ENCODE measurements around the gene KIAA2012.

The KIAA2012 gene

GRCh38 chr2:202043475-202043874 is 29.6 kb upstream of the KIAA2012 start:
- no peak overlapping the region for H3K27ac ChIP-seq (ENCODE audit: low read depth, low read length)
- H3K4me1 ChIP-seq (ENCODE audit: control insufficient read depth, low read length): no peaks in the 10 kb centered on the region
- TF ChIP-seq CTCF (IDR thresholded peaks at IDR 0.05; ENCODE audit: low read depth, low read length, poor library complexity, severe bottlenecking): no peak

GRCh38 chr2:202044777-202045176 is 28.3 kb upstream of the KIAA2012 start:
- no peaks in the 10 kb centered on the region for H3K4me1 ChIP-seq (ENCODE audit: control insufficient read depth, low read length)
- H3F3A ChIP-seq (ENCODE audit: control insufficient read depth, insufficient read depth): no peaks in the 10 kb centered on the region
- no peaks in the 10 kb centered on the region for H4K20me1 ChIP-seq (ENCODE audit: control insufficient read depth, insufficient read depth, low read depth, low read length)
- no peaks in the 10 kb centered on the region for H3K36me3 ChIP-seq (ENCODE audit: control insufficient read depth, low read length)
- peaks cover 10% of the 10 kb centered on the region for H3K27me3 ChIP-seq (ENCODE audit: control insufficient read depth, low read length)
- H3K4me3 ChIP-seq (ENCODE audit: low read length): no peak overlapping the region
- H3K4me2 ChIP-seq (ENCODE audit: low read length): no peak overlapping the region
- H3K9me2 ChIP-seq (replicated peaks; ENCODE audit: control insufficient read depth, low read length): no peaks in the 10 kb centered on the region
- H3K79me2 ChIP-seq (ENCODE audit: control insufficient read depth, low read length): no peaks in the 10 kb centered on the region
- TF ChIP-seq CTCF (IDR thresholded peaks at IDR 0.05; ENCODE audit: low read depth, low read length, poor library complexity, severe bottlenecking): no peak
- TF ChIP-seq EZH2phosphoT487 (IDR thresholded peaks at IDR 0.05; ENCODE audit: borderline replicate concordance, low read length): no peak
- H3K9me3 ChIP-seq (ENCODE audit: control insufficient read depth, insufficient read depth, low read length): no peaks in the 10 kb centered on the region
- H3K27ac ChIP-seq (ENCODE audit: low read depth, low read length): no peak overlapping the region

More at GRCh38 chr2:202043475-202043874, 29.6 kb upstream of the KIAA2012 start:
- Histone ChIP-seq H3K4me3 (ENCODE audit: low read length) (no peak overlapping the region), H3K79me2 (ENCODE audit: control insufficient read depth, low read length) (no peaks in the 10 kb centered on the region), H4K20me1 (ENCODE audit: control insufficient read depth, insufficient read depth, low read depth, low read length) (no peaks in the 10 kb centered on the region), H3K4me2 (ENCODE audit: low read length) (no peak overlapping the region), H3K9me3 (ENCODE audit: control insufficient read depth, insufficient read depth, low read length) (no peaks in the 10 kb centered on the region), H3K36me3 (ENCODE audit: control insufficient read depth, low read length) (no peaks in the 10 kb centered on the region), H3K27me3 (ENCODE audit: control insufficient read depth, low read length) (peaks cover 23% of the 10 kb centered on the region), H3F3A (ENCODE audit: control insufficient read depth, insufficient read depth) (no peaks in the 10 kb centered on the region), H3K9me2 (replicated peaks; ENCODE audit: control insufficient read depth, low read length) (no peaks in the 10 kb centered on the region)

- H3K79me2 ChIP-seq (ENCODE audit: control insufficient read depth, low read length): no peaks in the 10 kb centered on the region
- H3K27ac ChIP-seq (ENCODE audit: low read depth, low read length): no peak overlapping the region
- TF ChIP-seq EZH2phosphoT487 (IDR thresholded peaks at IDR 0.05; ENCODE audit: borderline replicate concordance, low read length) (no peak), CTCF (IDR thresholded peaks at IDR 0.05; ENCODE audit: low read depth, low read length, poor library complexity, severe bottlenecking) (no peak)
- H3K4me1 ChIP-seq (ENCODE audit: control insufficient read depth, low read length): no peaks in the 10 kb centered on the region
- H3F3A ChIP-seq (ENCODE audit: control insufficient read depth, insufficient read depth): no peaks in the 10 kb centered on the region
- peaks cover 6% of the 10 kb centered on the region for H3K27me3 ChIP-seq (ENCODE audit: control insufficient read depth, low read length)
- no peak overlapping the region for H3K4me2 ChIP-seq (ENCODE audit: low read length)
- no peak overlapping the region for H3K4me3 ChIP-seq (ENCODE audit: low read length)
- no peaks in the 10 kb centered on the region for H3K36me3 ChIP-seq (ENCODE audit: control insufficient read depth, low read length)
- no peaks in the 10 kb centered on the region for H3K9me3 ChIP-seq (ENCODE audit: control insufficient read depth, insufficient read depth, low read length)
- no peaks in the 10 kb centered on the region for H4K20me1 ChIP-seq (ENCODE audit: control insufficient read depth, insufficient read depth, low read depth, low read length)
- H3K9me2 ChIP-seq (replicated peaks; ENCODE audit: control insufficient read depth, low read length): no peaks in the 10 kb centered on the region
These were observed 26.5 kb upstream of the KIAA2012 start for GRCh38 chr2:202046572-202046971.
